EH (cell line): ENCODE measurements around the gene UNC13B.

Source experiments
- DNase-seq: peaks from one replicate; pipeline ENCODE4 v3.0.0-alpha.2; 2015; ENCODE audit warnings: low read depth

Gene UNC13B

GRCh38 chr9:35335164-35335563 is 173.4 kb downstream of the UNC13B start:
- DNase-seq, result peak; percentile 66

GRCh38 chr9:35338086-35338485 is 176.3 kb downstream of the UNC13B start:
- DNase-seq, result no peak

GRCh38 chr9:35338561-35339274 is 176.9 kb downstream of the UNC13B start:
- no peak for DNase-seq

GRCh38 chr9:35340046-35340445 is 178.2 kb downstream of the UNC13B start:
- peak; percentile 85 for DNase-seq

GRCh38 chr9:35341021-35341420 is 179.2 kb downstream of the UNC13B start:
- DNase-seq, result no peak

- peak; percentile 90 for DNase-seq
These were observed 179.8 kb downstream of the UNC13B start for GRCh38 chr9:35341585-35341984.

GRCh38 chr9:35342221-35342958 is 180.6 kb downstream of the UNC13B start:
- DNase-seq, result peak; percentile 41

- no peak for DNase-seq
These were observed 186.3 kb downstream of the UNC13B start for GRCh38 chr9:35348109-35348508.

- peak; percentile 59 for DNase-seq
These were observed 187.6 kb downstream of the UNC13B start for GRCh38 chr9:35349287-35349990.

- no peak for DNase-seq
These were observed 188.4 kb downstream of the UNC13B start for GRCh38 chr9:35350212-35350611.

- peak; percentile 89 for DNase-seq
These were observed 189.2 kb downstream of the UNC13B start for GRCh38 chr9:35350827-35351549.

- DNase-seq, result peak; percentile 56
These were observed 192.0 kb downstream of the UNC13B start for GRCh38 chr9:35353731-35354365.

GRCh38 chr9:35355939-35356338 is 194.1 kb downstream of the UNC13B start:
- no peak for DNase-seq

GRCh38 chr9:35357116-35357515 is 195.3 kb downstream of the UNC13B start:
- peak; percentile 82 for DNase-seq

GRCh38 chr9:35357826-35358225 is 196.0 kb downstream of the UNC13B start:
- DNase-seq, result no peak

GRCh38 chr9:35364817-35365585 is 203.2 kb downstream of the UNC13B start:
- peak; percentile 33 for DNase-seq

- no peak for DNase-seq
These were observed 204.8 kb downstream of the UNC13B start for GRCh38 chr9:35366627-35367026.

- DNase-seq, result peak; percentile 98
These were observed 205.6 kb downstream of the UNC13B start for GRCh38 chr9:35367451-35367850.

GRCh38 chr9:35370241-35370640 is 208.4 kb downstream of the UNC13B start:
- DNase-seq, result no peak

- DNase-seq, result no peak
These were observed 212.6 kb downstream of the UNC13B start for GRCh38 chr9:35374436-35374835.

GRCh38 chr9:35374910-35375309 is 213.1 kb downstream of the UNC13B start:
- no peak for DNase-seq
